CD4-positive, alpha-beta T cell treated with Interleukin-17A for 4 hours (primary cell): ENCODE measurements around the gene LRRC4C.
"Not testable (repeated sequence)": the region's sequence is repeated elsewhere in the genome, so short reads cannot be mapped to it uniquely, and the experiment has no call there.

ENCODE experiments used
- DNase-seq: peaks from one replicate; pipeline ENCODE4 v3.0.0-alpha.2; 2020; ENCODE audit warnings: mixed read lengths

The LRRC4C gene

DNA sequence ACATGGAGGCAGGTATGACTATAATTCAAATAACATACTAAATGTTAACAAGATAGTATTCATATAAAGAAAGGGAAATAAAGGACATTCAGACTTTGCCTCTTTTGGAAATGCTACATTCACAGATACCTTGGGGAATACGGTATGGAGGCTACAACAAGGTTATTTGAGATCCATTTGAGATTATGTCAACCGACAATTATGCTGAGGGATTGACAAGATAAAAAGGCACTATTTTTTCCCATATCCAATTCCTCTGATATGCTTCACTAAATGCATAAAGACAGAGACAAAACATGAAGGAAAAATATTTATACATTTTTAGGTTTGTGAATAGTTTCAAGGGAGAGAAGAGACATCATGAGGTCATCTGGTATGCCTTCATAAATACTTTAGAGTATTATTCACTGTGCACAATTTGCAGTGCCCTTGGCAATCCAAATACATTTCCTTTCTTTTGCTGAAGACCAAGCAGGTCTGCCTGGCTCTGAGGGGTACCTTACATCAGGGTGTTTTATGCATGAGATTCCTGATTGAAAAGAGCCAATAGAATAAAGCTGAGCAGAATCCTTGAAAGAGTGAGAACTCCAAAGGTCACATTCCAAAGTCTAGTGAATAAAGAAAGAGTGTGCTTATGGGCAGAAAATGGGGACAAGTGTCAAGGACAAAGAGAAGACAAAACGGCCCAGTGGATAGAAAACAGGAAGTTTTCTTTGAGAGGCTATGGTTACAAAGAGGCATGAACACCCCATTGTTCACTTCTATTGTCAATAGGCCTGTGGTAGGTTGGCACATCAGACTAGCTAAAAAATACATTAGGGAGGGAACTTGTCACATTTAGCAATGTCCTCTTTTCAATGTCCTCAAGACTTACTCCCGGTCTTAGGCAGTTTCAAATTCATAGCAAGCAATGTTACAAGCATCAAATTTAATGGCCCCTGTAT is 455.8 kb downstream of the LRRC4C start:
- no peak for DNase-seq

DNA sequence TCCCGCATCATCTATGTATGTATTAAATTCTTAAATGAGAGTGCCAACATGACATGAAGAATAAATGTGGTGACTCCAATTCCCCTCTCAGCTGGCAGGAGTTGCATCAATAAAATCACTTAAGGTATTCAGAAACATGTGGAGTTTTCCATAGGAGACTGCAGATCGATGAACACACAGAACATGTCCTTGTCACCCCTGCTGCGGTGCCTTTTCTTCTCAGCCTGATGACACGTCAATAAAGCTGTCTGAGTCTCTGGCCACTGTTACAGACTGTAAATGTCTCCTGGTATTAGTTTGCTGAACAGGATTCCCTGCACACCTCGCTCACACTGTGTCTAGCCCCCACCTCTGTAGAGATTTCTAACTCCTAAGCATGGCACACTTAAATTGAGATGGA is 460.5 kb downstream of the LRRC4C start:
- no peak for DNase-seq

DNA sequence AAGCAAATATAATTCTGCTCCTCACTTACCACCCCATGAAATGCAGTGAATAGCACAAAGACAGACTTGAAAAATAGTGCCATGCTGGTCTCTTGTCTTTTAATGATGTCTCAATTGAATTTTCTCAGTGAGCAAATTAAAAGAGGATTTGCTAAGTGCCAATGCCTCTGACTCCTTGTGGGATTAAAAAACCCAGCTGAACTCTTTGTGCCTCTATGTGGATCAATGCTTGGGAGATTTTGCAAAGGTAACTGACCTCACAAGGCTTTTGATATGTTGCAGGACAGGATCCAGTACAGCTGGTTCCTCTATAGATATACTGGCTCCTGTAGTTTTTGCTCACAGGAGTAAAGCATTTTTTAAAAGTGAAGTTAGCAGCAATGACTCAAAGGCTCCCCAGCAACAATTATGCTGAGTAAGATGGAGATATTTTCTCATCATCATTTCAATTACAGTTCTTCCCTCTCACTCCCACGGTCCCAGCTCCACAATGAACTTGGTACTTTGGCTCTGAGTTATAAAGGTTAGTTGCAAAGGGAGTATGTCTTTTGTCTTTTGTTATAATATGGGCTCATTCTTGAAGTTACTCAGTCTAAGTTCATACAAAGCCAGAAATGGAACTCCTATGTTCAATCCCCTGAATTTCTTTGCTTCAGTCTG is 471.5 kb downstream of the LRRC4C start:
- no peak for DNase-seq

DNA sequence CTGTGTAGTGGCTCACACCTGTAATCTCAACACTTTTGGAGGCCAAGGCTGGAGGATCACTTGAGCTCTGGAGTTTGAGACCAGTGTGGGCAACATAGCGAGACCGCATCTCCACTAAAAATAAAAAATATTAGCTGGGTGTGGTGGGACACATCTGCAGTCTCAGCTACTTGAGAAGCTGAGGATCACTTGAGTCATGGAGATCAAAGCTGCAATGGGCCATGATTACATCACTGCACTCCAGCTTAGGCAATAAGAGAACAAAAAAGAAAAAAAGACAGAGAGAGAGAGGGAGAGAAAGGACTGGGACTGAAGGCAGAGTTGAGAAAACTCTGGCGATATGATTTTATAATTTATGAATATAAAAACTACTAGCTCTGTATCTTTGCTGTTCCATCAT is 473.1 kb downstream of the LRRC4C start:
- DNase-seq: no peak

DNA sequence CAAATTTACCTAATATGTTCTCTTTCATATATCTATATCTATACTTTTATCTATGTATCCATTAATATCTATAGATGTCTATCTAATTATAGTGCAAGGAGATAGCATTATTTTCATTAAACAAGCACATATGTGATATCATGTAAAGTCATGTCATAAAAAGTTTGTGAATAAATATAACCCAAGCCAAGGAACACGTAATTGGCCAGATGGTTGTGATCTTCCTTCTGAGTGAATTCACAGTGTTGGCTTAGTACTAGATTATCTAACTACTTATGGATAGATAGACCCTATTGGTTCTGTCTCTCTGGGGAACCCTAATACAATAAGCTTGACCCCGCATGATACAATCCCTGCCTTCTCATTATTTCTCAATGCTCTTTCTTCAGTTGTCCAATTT is 484.4 kb downstream of the LRRC4C start:
- no peak for DNase-seq

DNA sequence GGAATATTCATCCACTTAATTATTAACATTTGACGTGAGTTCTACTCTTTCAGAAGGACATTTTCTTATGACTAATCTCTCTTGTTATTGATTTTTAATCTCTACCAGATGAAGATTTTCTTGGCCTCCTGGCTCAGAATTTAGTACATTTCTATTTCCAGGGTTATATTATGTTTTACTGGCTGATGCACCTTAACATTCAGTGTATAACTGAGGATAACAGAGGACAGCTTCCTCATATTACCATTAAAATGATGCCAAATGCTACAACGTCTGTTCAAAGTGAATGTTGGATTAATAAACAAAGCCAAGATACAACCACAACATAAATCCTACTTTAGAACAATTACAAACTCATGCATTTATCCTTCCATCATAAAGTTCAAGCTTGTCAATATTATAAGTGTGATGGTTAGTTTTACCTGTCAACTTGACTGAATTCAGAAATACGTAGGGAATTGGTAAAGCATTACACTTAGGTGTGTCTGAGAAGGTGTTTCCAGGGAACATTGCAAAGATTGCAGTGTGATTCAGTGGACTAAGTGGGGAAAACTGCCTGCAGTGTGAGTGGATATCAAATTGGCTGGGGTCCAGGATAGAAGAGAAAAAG is 485.2 kb downstream of the LRRC4C start:
- no peak for DNase-seq

DNA sequence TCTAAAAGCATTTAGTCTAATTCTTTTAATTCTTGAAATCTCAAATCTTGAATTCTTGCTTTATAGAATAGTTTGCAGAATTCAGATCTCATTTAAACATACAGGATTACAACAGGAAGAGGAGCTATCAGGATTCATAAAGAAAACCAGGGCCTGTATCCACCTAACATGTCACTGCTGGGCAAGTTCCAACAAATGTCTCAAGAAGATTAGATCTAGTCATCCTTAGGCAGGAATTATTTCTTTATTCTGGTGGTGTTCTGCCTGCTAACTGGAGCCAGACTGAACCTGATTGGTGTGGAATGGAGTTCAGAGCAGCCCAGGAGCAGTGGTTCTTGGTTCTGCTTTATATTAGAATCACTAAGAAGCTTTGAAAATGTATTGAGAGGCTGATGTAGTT is 500.7 kb downstream of the LRRC4C start:
- DNase-seq: no peak

DNA sequence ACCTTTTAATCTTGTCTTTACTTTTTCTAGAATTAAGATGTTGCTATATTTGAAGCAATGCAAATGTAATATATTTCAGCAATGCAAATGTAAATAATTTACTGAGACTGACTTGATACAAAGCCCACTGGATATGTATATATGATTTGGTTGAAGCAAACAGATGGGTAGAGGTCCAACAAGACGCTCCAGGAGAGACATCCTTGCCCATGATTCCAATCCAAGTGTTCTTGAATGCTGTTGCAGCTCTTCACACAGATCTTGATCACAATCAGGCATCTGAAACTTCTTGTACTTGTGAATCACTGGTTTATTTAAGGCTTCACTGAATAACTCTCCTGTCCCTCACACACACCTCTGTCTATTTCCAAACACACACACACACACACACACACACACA is 507.0 kb downstream of the LRRC4C start:
- no peak for DNase-seq

DNA sequence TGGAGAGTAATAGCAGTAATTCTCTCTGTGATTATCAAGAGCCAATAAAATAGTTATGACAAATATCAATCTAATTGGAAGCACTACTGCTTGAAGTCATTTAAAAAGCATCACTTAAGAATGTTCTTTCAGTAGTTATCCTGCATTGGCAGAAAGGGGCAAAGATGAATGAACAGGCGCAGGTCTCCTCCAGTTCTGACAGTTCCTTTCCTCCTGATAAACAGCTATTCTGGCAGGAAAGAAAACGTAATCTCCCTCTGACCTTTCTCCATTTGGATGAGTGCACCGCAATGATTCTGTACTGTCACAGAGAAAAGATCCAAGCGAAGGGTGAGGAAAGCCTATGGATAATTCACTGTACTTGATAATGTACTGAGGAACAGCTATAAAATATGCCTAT is 521.5 kb downstream of the LRRC4C start:
- no peak for DNase-seq

DNA sequence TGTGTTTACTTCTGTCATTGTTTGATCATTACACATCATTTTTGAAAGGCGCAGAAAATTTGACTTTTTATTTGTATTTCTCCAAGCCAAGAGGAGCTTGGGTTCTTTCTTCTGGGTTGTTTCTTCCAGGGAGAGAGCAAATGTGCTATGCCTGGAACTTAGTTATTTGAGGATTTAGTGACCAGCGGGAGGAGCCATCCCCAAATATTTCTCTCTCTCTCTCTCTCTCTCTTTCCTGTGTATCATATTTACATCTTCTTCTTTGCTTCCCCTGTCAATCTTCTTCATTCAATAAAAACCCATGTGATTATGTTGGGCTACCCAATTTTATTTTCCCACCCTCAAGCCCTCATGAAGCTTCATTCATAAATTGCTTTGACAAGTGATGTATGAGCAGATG is 534.5 kb downstream of the LRRC4C start:
- DNase-seq: no peak

DNA sequence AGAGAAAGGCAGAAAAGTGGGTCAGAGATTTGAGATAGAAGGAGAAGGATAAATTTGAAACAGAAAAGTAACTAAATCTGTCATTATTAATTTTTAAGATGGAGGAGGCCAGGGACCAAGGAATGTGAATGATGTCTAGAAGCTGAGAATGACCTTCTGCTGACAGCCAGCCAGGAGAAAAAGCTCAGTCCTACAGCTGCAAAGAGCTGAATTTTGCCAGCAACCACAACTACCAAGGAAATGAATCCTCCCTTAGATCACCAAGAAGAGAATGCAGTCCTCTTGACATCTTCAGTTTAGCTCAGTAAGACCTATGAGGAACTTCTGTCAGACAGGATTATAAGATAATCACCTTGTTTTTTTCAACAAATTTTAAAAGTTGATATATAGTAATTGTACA is 538.2 kb downstream of the LRRC4C start:
- DNase-seq: no peak

DNA sequence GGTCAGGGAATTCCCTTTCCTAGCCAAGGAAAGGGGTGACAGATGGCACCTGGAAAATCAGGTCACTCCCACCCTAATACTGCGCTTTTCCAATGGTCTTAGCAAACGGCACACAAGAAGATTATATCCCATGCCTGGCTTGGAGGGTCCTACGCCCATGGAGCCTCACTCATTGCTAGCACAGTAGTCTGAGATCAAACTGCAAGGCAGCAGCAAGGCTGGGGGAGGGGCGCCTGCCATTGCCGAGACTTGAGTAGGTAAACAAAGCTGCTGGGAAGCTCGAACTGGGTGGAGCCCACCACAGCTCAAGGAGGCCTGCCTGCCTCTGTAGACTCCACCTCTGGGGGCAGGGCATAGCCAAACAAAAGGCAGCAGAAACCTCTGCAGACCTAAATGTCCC is 548.7 kb downstream of the LRRC4C start:
- DNase-seq: not testable (repeated sequence)

DNA sequence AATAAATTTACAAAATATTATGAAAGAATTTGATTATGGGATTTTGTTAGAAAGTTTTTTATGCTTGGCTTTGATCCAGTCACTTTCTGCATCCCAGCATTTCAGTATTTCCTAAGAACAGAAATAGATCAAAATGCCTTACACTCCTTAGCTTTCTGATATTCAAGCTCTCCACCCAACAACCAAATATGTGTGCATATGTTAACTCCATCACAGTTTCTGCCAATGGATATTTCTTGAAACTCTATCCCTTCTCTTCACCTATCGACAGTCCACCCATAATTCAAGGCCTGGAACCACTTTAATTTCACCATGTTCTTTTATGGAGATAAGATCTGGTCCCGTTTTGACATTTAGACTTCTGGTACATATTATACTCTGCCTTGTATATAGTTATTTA is 565.0 kb downstream of the LRRC4C start:
- no peak for DNase-seq

DNA sequence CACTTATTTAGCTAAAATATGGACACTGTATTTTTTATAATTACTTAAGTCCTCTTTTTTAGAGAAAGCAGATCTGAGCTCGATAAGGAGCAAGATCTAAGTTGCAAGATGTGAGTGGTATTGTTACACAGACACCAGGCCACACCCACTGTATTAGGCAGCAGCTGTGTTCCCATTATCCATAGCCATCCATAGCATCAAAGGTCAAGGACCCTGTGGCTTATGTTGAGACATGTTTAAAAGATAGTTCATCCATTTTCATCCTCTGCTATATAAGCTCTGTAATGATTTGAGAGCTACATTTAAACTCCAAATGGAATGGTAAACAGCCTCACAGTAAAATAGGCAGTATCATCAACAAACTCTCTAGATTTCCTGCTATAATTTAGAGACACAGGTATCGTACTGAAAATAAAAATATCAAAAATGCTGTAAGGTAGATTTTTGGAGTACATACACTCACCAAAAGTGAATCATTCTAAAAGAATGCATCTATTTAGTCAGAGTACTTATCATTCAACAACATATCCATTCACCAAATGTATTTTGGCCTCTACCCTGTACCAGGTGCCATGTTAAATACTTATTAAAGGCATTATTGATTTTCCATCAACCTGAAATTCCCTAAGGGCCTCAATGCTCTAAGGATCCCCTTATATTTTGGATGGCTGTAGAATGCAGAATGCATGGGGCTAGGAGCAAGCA is 574.0 kb downstream of the LRRC4C start:
- DNase-seq: no peak

DNA sequence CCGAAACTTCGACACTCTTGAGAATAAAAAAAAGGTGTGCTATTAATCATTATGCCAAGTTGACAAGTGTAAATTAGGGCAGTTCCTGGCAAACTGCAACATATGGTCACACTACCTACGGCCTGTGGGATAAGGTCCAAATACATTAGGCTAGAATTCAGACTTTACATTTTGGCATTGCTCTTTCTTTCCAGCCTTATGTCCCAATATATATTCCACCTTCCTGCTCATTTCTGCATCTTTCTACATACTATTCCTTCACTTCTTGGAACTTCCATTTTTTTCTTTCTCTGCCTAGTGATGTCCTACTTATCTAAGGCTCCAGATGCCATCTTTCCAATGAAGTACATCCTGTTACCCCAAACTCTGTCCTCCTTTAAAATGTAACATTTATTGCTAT is 577.2 kb downstream of the LRRC4C start:
- DNase-seq: no peak

DNA sequence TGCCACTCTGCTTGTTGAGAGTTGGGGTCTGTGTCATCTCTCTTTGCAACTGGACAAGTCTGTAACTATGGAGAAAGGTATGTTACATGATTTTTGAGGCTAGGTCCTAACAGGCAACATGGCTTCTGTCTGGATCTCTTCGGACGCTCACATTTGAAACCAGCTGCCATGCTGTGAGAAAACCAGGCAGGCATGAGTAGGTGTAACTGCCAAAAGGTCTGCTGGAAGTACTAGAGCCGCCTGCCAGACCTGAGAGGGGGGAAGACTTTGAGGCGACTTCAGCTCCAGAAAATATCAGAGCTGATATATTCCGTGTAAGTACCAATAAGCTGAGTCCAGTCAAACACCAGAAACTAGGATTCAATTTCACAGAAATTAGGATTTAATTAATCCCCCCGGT is 579.5 kb downstream of the LRRC4C start:
- no peak for DNase-seq

DNA sequence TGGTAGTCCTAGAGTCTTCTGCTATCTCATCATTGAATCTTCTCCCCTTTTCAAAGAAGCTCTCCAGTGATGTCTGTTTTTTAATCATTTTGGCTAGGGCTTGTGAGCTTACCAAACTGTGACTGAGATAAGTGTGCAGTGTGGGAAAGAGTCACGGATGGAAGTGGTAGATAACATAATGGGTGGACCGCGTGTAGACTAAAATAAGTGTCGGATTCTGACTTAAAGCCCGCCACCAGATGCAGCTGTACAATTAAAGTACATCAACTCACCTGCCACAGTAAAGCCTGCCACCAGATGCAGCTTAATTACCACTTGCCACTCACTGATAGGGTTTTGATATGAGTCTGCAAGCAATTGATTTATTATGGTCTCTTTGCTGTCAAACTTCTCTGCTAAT is 581.5 kb downstream of the LRRC4C start:
- no peak for DNase-seq

DNA sequence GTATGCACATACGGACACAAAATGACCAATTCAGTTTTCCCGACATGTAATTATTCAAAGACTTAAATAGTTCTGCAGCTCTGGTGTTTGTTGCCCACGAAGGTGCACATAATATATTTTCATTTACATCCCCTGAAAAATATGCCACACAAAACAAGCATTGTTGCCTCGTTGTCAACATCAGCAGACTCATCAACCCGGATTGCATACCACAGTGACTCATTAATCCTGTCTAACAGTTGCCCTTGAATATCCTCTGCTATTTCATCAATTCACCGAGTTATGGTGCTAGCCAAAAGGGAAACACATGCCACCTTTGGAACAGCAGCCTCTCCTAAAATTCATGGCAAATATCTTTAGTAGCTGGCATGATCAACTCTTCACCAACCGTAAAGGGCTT is 582.2 kb downstream of the LRRC4C start:
- no peak for DNase-seq

DNA sequence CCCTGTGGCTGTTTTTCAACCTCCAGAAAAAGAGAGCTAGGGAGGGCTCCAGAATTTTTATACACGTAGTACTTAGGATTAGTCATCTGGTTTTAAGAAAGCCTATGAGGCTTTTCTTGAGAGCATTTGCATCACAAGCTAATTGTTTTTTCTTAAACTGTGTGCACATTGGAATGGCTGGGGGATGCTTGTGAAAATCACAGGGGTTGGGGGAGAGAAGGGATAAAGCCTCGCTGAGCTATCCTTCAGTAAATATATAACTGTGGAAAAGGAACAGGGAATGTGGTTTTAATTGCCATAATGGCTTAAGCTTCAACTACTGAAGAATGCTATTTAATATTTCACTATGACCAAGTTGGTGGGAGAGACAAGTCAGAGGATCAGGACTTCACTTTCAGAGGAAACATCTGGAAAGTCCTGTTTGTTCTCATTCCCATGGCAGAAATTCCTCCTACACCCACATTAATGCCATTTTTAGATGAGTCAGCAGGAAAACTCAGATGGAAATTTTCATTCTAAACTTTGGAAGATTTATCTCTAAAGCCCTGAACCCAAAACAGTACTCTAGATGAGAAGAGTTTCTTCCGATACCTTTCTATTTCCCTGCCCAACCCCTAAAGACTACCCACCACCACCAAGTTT is 591.3 kb downstream of the LRRC4C start:
- DNase-seq: no peak

DNA sequence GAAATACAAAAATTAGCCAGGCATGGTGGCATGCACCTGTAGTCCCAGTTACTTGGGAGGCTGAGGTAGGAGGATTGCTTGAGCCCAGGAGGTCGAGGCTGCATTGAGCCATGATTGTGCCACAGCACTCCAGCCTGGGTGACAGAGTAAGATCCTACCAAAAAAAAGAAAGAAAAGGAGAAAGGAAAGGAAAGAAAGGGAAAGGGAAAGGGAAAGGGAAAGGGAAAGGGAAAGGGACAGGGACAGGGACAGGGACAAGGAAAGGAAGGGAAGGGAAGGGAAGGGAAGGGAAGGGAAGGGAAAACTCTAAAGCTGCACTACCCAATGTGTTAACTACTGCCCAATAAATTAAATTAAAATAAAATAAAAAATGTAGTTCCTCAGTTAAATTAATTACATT is 601.7 kb downstream of the LRRC4C start:
- not testable (repeated sequence) for DNase-seq

DNA sequence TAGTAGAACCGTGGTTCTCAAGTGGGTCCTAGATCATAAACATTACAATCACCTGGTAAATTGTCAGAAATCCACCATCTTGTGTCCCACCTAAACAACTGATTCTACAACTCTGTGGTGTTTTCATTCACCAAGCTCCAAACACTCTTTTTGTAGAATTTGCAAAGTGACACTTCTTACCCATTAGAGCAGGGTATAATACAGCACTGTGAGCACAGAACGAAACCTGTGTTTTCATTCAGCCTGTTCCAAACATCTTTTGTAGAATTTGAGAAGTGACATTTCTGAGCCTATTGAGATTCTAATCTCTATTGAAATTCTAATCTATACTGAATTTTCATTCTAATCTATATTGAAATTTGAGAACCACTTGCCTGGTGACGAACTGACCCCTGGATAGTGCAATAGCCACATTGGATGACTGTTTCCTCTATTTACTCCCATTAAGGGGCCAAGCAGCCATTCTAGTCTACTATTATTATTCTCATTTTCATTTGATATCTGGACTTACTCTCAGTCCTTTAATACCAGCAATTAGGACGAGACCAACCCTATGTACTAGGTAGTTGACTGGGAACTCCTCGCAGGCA is 616.6 kb downstream of the LRRC4C start:
- DNase-seq: no peak

DNA sequence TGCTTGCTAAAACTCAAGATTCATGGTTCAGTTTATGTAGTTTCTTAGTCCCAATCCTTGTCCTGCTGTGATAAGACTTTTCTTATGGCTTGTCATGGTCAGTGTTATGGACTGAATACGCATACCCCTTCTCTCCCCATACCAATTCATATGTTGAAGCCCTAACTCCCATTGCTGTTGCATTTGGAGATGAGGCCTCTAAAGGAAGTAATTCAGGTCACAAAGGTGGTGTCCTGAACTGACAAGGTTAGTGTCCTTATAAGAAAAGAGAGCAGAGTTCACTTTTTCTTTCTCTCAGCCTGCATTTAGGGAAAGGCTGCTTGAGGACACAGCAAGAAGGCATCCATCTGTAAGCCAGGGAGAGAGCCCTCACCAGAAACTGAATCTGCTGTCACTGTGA is 618.2 kb downstream of the LRRC4C start:
- DNase-seq: no peak
